Urinary bladder (tissue), 4 donors: ENCODE results near the gene CCDC54. TPM values are rescaled to one million over a fixed set of nuclear protein-coding genes. Genes with fewer than 3 reads are reported as not detected.
"Not testable (repeated sequence)": the region's sequence is repeated elsewhere in the genome, so short reads cannot be mapped to it uniquely, and the experiment has no call there.

ENCODE experiments used
- DNase-seq: peaks from one replicate; pipeline ENCODE4 v3.0.0-alpha.2; 2015; ENCODE audit errors: extremely low spot score
- H3K27ac ChIP-seq: one replicate; pipeline ENCODE4 v1.5.1; 2013; ENCODE audit warnings: low read depth, mild to moderate bottlenecking, moderate library complexity
- H3K36me3 ChIP-seq: one replicate; pipeline ENCODE4 v1.6.1; 2013; ENCODE audit warnings: mild to moderate bottlenecking, moderate library complexity; ENCODE audit not compliant: insufficient read depth
- H3K4me1 ChIP-seq: one replicate; pipeline ENCODE4 v1.6.1; 2013; ENCODE audit warnings: mild to moderate bottlenecking, moderate library complexity; ENCODE audit not compliant: insufficient read depth
- H3K4me3 ChIP-seq: one replicate; pipeline ENCODE4 v1.5.1; 2013; ENCODE audit warnings: low read depth, low read length
- WGBS: extraction: QIAGEN DNeasy Blood & Tissue Kit; methylation state at CpG from one replicate; pipeline ENCODE4 v1.1.7; 2013; 5-methylcytosine and 5-hydroxymethylcytosine counted together
- polyA plus RNA-seq: library from polyadenylated mRNA; stranded (reverse); fragments of 200-250 nt; gene quantifications from one replicate; pipeline ENCODE4 v1.2.3, GENCODE V29; 2013
- total RNA-seq: library from RNA; depleted of rRNA; stranded (reverse); fragments of >200 nt; gene quantifications from one replicate; pipeline ENCODE4 v1.2.3, GENCODE V29; 2014
- donor health status: healthy with polysubstance abuse.
- donor health status: healthy.

The CCDC54 gene
- total RNA-seq (not detected), polyA plus RNA-seq (not detected)

- no peak within 1 kb of the TSS for H3K27ac ChIP-seq
- no peak for DNase-seq
- no peaks in the 10 kb centered on the region for H3K4me1 ChIP-seq
- no peak within 1 kb of the TSS for H3K4me3 ChIP-seq
- H3K36me3 ChIP-seq: no peaks in the 10 kb centered on the region
Measured at GRCh38 chr3:107377151-107377550, at the start of gene CCDC54. Gene CCDC54 (plus strand): TSS chr3:107377439. CDS start chr3:107377588, 149 bp downstream.

- Histone ChIP-seq H3K4me3 (no peak overlapping the region), H3K27ac (no peak overlapping the region), H3K4me1 (no peaks in the 10 kb centered on the region), H3K36me3 (no peaks in the 10 kb centered on the region)
- no peak for DNase-seq
- 89% methylated on average over 2 of the region's 2 CpGs for WGBS
Measured at GRCh38 chr3:107328069-107328468, 49.2 kb upstream of the CCDC54 start.

- no peak for DNase-seq
- WGBS: 81% methylated on average over 5 of the region's 5 CpGs
- H3K4me1 ChIP-seq: no peaks in the 10 kb centered on the region
- no peaks in the 10 kb centered on the region for H3K36me3 ChIP-seq
- H3K27ac ChIP-seq: no peak overlapping the region
- no peak overlapping the region for H3K4me3 ChIP-seq
Measured at GRCh38 chr3:107329088-107329487, 48.2 kb upstream of the CCDC54 start.

- H3K4me1 ChIP-seq, H3K4me3 ChIP-seq, DNase-seq, H3K27ac ChIP-seq, H3K36me3 ChIP-seq: not testable (repeated sequence)
- WGBS: 96% methylated on average over 3 of the region's 3 CpGs
Measured at GRCh38 chr3:107339690-107340089, 37.5 kb upstream of the CCDC54 start.

GRCh38 chr3:107344722-107345121, 32.5 kb upstream of the CCDC54 start:
- Histone ChIP-seq H3K36me3 (no peaks in the 10 kb centered on the region), H3K4me1 (no peaks in the 10 kb centered on the region), H3K4me3 (no peak overlapping the region), H3K27ac (no peak overlapping the region)
- DNase-seq: no peak

GRCh38 chr3:107345822-107346405, 31.3 kb upstream of the CCDC54 start:
- 76% methylated on average over 4 of the region's 4 CpGs for WGBS
- Histone ChIP-seq H3K36me3 (no peaks in the 10 kb centered on the region), H3K4me3 (no peak overlapping the region), H3K4me1 (no peaks in the 10 kb centered on the region), H3K27ac (no peak overlapping the region)
- no peak for DNase-seq

- H3K36me3 ChIP-seq: no peaks in the 10 kb centered on the region
- no peak for DNase-seq
- 72% methylated on average over 2 of the region's 2 CpGs for WGBS
- H3K27ac ChIP-seq: no peak overlapping the region
- H3K4me1 ChIP-seq: no peaks in the 10 kb centered on the region
- no peak overlapping the region for H3K4me3 ChIP-seq
Measured at GRCh38 chr3:107346564-107346963, 30.7 kb upstream of the CCDC54 start.

- 36% methylated on average over 2 of the region's 2 CpGs for WGBS
- Histone ChIP-seq H3K4me3 (no peak overlapping the region), H3K36me3 (no peaks in the 10 kb centered on the region), H3K27ac (no peak overlapping the region), H3K4me1 (no peaks in the 10 kb centered on the region)
- DNase-seq: no peak
Measured at GRCh38 chr3:107347751-107348150, 29.5 kb upstream of the CCDC54 start.

- H3K4me1 ChIP-seq: no peaks in the 10 kb centered on the region
- H3K36me3 ChIP-seq: no peaks in the 10 kb centered on the region
- DNase-seq: no peak
- WGBS: 95% methylated on average over 2 of the region's 2 CpGs
- no peak overlapping the region for H3K4me3 ChIP-seq
- no peak overlapping the region for H3K27ac ChIP-seq
Measured at GRCh38 chr3:107356706-107357105, 20.5 kb upstream of the CCDC54 start.

- H3K27ac ChIP-seq: no peak overlapping the region
- no peak overlapping the region for H3K4me3 ChIP-seq
- no peak for DNase-seq
- no peaks in the 10 kb centered on the region for H3K36me3 ChIP-seq
- 86% methylated on average over 3 of the region's 3 CpGs for WGBS
- H3K4me1 ChIP-seq: no peaks in the 10 kb centered on the region
Measured at GRCh38 chr3:107361633-107362032, 15.6 kb upstream of the CCDC54 start.

- Histone ChIP-seq H3K36me3 (no peaks in the 10 kb centered on the region), H3K4me3 (no peak overlapping the region), H3K27ac (no peak overlapping the region), H3K4me1 (no peaks in the 10 kb centered on the region)
- WGBS: 93% methylated on average over 4 of the region's 4 CpGs
- no peak for DNase-seq
Measured at GRCh38 chr3:107365051-107365450, 12.2 kb upstream of the CCDC54 start.

- no peaks in the 10 kb centered on the region for H3K4me1 ChIP-seq
- no peak overlapping the region for H3K4me3 ChIP-seq
- no peaks in the 10 kb centered on the region for H3K36me3 ChIP-seq
- WGBS: 87% methylated on average over 3 of the region's 3 CpGs
- no peak for DNase-seq
- H3K27ac ChIP-seq: no peak overlapping the region
Measured at GRCh38 chr3:107366766-107367165, 10.5 kb upstream of the CCDC54 start.

GRCh38 chr3:107367353-107367752, 9.9 kb upstream of the CCDC54 start:
- 64% methylated on average over 5 of the region's 5 CpGs for WGBS

GRCh38 chr3:107368654-107369398, 8.4 kb upstream of the CCDC54 start:
- H3K4me1 ChIP-seq: no peaks in the 10 kb centered on the region
- H3K36me3 ChIP-seq: no peaks in the 10 kb centered on the region
- no peak for DNase-seq
- H3K27ac ChIP-seq: no peak overlapping the region
- WGBS: 87% methylated on average over 8 of the region's 8 CpGs
- H3K4me3 ChIP-seq: no peak overlapping the region

More at GRCh38 chr3:107367353-107367752, 9.9 kb upstream of the CCDC54 start:
- DNase-seq: no peak
- no peaks in the 10 kb centered on the region for H3K36me3 ChIP-seq
- H3K4me3 ChIP-seq: no peak overlapping the region
- H3K4me1 ChIP-seq: no peaks in the 10 kb centered on the region
- H3K27ac ChIP-seq: no peak overlapping the region
